Measurements from ENCODE around the gene HAUS3.
"Not testable (repeated sequence)": the region's sequence is repeated elsewhere in the genome, so short reads cannot be mapped to it uniquely, and the experiment has no call there.

Gene HAUS3

DNA sequence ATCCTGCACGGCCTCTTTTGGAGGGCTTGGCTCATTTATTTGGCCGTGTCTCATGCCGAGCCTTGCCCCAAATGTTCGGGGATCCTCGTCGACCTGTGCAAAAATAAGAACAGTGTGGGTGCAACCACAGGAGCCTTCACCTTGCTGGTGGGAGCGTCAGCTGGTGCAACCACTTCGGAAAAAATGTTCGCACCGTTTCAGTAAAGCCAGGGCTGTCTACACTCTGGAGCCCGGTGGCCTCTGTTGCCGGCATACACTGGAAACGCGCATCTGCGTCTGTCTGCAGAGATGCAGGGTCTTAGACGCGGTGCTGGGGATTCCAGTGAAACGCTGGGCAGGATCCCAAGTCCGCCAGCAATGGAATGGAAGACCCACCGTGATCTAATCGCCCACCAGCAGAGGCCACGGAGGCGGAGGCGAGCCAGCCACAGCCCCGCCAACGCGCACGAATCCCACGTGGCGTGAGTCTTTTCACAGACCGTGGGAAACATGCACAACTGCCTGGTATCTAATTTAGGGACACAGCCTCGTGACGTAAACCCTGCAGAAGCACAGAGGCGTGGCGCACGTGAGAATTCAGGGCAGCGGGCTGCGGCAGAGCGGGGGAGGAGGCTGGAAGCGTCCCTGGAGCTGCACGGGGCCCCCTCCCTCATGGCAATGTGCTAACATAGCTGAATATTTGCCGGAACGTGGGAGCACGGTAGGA, 33.8 kb upstream of the HAUS3 start:
- DNase-seq (ENCODE audit: low read depth) = no peak

DNA sequence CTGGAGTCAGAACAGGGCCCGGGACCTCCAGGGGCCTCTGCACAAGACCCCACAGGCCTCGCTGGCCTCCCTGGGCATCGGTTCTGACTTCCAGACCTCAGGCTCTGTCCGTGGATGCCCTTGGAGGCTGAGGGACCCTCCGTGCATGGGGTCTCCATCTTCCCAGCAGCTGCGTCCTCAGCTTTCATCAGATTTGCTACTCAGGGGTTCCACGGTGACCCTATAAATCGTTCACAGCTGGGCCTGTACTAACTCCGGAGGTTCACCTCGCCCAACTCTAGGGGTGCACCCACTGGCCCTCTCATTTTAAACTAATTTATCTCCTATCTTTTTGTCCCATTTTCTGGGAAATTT, 33.1 kb upstream of the HAUS3 start:
- not testable (repeated sequence) for DNase-seq (ENCODE audit: low read depth)

DNA sequence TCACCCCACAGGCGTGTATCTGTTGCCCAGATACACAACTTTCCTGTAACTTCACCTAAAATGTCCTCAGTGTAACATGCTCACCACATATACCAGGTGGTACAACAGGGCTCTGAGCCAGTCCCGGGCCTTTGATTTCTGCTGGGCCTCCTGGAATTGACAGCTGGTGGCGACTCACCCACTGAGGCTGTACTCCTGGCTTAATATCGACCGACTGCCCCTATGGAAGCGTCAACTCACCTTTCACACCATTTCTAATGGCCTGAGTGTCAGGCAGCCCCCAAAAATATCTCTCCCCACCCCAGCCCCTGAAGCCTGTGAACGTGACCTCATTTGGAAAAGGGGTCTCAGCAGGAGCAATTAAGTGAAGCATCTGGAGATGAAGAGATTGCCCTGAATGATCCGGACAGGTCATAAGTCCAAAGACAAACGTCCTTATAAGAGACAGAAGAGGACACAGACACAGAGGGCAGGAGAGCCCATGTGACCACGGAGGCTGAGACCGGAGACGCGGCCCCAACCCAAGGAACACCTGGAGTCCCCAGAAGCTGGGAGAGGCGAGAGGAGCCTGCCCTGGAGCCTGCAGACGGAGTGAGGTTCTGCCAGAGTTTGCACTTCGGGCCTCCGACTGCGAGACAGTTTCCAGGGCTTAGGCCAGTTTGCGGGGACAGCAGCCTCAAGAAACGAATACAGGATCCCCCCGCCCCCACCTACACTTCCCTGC, 32.6 kb upstream of the HAUS3 start:
- DNase-seq (ENCODE audit: low read depth) = no peak

DNA sequence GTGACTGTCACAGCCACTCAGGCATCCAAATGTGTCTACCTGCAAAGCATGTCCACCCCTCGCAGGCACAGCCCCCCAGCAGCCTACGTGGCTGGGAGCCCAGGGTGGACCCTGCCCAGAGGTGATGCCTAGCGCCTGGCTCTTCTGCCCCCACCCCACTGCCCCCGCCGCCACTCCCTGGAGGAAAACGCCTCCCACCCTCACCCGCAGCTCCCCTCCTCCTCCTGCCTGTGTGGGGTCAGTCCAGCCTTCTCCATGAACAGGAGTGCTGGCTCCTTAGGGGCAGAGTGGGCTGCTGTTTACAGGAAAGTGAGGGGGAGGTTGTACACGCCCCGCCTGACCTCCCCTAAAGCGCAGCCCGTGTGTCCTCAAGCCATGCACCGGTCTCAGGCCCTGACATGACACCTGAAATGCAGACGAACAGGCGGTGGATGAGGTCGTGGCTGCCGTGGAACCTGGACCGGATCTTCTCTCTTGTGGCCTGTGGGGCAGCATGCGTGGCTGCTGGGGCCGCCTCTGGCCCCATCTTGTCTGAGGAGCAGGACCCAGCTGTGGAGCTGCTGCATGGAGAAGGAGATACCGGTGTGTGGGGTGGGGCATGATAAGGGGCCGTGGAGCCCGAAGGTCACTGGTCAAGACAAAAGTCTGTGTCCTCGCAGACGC, 31.9 kb upstream of the HAUS3 start:
- DNase-seq (ENCODE audit: low read depth) = no peak

DNA sequence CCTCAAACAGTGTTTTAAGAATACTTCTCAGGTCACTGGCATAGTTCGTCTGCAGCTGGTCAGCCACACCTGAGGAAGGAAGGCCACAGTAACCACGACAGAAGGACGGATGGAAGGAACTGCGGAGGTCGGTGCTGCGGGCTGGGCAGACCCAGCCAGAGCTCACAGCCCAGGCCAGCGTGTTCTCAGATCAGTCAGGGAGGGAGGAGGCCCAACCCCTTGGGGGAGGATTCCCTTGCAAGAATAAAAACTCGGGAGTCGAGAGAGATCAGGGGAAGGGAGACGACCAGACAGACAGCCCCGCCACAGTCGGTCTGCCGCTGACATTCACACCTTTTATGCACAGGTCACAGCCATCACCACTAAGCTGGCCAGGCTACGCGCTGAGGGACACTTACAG, 31.3 kb upstream of the HAUS3 start:
- no peak for DNase-seq (ENCODE audit: low read depth)

DNA sequence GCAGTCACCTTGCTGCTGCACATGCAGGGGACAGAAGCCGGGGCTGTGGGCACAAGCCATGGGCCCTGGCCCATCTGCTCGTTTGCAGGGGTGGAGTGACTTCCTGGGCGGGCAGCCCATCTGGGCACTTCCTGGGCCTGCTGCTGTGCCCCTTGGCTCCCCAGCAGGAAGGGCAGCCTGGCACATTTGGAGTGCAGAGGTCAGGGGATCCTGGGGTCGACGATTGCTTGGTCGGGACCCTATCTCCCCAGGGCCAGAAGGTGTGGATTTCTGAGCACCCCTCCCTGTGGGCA, 30.9 kb upstream of the HAUS3 start:
- no peak for DNase-seq (ENCODE audit: low read depth)

DNA sequence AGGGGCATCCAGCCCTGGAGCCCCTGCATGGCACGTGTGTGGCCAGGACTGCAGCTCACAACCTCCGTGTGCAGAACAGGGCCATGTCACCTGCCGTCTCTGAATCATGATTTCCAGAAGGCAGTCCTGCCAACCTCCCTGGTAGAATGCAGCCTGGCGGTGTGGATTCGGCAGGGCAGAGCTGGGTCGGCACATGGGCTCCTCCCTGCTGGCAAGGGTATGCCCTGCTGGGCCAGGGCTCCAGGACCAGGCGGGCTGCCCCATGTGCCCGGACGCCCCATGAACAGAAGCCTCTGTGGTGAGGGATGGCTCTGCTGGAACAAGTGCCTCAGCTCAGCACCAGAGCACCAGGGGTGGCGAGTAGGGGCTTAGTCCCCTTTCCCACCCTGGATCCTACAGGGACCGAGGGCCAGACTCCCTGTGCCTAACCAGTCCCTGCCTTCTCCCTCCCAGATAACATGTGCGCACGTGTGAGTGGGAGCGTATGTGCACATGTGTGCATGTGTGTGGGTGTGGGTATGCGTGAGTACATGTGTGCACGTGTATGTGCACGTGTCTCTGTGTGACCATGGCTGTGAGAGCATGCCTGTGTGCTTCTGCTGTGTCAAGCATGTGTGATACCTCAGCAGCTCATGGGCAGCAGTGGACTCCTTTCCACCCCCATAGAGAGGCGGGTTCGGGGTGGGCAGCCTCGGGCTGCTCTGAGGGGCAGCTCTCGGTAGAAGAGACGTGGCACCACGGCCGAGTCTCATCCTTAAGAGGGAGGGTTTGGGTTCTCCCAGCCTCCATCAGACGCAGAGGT, 30.3 kb upstream of the HAUS3 start:
- no peak for DNase-seq (ENCODE audit: low read depth)

DNA sequence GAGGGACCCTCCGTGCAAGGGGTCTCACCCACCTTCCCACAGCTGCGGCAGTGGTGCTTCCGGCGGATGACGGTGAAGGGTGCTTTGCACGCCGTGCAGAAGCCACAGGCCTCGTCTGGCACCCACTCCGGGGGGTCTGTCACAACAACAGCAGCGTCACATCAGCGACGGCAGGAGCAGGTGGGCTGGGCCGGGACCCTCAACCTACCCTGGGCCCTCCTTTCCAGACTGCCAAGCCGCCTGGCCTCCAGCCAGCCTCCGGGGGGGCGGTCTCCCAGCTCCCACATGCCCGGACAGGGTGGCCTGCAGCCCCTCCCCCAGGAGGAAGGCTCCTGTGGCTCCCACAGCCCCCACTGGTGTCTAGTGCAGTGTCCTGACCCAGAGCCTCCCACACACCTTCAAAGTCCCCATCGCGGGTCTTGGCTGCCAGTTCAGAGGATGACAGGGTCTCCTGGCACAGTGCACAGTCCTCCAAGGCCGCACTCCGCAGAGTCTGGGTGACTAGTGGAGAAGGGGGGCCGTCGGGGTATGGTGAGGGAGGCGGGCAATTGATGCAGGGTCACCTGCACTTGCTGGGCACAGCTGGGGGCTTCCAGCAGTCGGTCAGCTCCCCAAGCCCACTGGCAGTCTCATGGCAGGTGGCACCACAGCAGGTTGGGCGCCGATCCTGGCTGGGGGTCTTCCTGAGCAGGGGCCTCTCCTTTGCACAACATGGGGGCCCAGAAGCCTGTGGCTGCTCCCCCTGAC, 29.5 kb upstream of the HAUS3 start:
- DNase-seq (ENCODE audit: low read depth) = no peak

DNA sequence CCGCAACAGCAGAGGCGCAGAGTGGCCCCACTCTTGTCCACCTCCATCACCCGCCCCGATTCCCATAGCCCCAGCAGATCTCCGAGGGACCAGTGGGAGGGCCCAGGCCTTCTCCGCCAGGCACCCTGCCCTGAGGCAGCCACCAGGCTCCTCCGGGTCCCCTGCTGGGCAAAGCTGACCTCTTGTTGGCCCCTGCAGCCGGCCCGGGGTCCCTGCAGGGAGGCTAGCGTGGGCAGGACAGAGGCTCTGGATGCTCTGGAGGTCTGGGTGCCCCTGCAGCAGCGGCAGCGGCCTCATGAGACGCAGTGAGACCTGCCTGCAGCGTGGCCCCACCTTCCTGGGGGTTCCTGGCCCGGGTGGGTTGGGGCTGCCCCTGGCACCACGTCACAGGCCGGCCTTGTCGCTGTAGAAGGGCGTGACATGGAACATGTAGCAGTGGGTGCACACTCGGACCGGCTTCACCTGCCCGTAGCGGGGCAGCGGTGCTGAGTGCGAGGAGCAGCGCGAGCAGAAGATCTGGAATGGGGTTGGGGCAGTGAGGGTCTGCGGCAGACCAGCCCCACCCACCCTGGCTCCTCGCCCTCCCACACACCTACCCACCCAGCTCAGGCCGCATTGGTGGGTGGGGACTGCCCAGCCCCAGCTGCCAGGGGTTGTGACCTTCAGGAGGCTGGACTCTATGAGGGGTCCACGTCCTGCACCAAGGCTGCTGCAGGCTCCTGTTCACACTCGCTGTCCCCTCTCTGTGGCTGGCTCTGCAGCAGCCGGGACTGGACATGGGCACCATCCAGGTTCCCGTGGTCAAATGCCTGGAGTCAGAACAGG, 28.6 kb upstream of the HAUS3 start:
- no peak for DNase-seq (ENCODE audit: low read depth)

DNA sequence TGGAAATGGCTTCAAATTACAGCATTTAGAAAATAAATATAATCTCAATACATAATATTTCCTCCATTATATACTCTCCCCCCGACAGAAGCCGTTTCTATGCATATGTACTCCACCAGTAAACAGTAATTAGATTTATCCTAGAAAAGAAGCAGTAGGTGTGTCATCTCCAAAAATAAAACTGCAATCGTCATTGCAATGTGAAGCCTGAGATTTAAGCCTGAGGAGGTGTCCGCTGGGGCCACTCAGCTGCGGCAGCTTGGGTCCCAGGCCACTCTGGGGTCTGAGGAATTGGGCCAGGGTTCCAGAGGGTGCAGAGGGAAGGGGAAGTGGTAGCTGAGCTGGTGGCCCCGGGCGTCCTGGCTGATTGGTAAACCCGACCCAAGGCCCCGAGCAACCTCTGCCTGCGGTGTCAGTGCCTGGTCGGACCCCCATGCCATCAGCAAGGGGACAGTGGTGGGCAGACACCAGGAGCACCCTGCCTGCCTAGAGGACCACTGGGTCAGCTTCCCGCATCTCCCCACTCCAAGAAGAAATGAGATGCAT, 27.8 kb upstream of the HAUS3 start:
- DNase-seq (ENCODE audit: low read depth) = no peak

DNA sequence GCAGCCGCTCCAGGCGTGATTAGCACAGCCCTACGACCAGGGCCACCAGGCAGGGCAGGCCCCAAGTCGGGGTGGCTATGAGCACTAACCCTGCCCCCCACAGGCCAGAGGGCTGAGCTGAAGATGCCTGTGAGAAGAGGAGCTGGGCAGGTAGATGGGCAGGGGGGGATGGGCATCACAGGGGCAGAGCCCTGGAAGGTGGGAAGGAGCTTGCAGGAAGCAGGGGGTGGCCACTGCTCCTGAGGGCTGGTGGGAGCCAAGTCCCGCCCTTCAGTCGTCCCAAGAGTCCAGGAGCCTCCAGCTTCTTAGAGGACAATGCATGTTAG, 27.2 kb upstream of the HAUS3 start:
- DNase-seq (ENCODE audit: low read depth) = no peak

DNA sequence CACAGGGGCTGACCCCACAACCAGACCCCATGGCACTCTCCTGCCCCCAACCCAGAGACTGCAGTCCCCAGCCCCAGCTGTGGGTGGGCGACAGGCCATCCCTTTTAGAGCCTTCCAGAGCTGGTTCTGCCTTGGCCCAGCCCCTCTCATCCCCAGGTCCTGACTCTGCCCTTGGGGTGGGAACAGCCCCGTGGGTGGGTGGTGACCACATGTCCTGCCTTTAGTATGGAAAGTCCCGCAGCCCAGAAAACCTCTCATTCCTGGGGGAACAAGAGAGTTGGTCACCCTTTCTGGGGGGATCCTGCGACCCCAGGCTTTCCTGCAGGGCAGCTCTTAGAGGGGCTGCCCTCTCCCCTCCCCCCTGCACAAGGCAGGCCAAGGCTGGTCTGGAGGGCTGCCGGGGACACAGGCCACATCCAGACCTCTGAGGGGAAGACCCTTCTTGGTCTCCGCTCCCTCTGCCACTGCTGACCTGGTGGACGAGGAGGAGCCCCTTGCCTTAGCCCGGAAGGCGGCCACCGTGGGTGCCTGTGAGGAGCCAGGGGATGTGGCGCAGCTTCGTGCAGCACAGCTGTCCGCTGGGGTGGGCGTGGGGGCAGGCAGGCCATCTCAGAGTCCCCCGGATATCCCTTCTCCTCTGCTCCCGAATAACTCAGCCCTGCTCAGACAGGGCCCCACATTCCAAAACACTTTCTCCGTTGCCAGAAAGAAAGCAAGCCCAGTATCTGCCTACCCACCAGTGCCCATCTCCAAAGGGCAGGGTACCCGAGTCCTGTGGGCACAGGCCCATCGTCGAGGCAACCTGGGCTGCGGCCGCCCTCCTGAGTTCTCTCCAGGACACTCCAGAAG, 26.7 kb upstream of the HAUS3 start:
- DNase-seq (ENCODE audit: low read depth) = no peak

DNA sequence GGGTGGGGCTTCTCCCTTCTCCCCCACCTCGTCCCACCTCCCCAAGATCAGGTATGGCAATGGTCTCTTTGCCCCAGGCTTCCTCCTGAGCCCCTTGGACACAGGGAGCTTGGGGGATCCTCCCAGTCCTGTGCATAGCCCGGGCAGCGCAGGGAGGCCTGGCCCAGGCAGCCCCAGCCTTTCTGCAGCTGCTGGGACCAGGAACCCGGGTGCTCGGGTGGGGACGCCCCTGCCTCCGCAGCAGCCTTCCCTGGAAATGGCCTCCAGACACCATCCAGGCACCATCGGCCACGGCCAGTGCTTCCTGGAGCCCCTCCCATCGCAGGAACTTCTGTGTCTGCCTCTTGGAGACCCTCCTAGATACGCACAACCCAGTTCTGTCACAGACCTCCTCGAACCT, 25.9 kb upstream of the HAUS3 start:
- DNase-seq (ENCODE audit: low read depth) = no peak

DNA sequence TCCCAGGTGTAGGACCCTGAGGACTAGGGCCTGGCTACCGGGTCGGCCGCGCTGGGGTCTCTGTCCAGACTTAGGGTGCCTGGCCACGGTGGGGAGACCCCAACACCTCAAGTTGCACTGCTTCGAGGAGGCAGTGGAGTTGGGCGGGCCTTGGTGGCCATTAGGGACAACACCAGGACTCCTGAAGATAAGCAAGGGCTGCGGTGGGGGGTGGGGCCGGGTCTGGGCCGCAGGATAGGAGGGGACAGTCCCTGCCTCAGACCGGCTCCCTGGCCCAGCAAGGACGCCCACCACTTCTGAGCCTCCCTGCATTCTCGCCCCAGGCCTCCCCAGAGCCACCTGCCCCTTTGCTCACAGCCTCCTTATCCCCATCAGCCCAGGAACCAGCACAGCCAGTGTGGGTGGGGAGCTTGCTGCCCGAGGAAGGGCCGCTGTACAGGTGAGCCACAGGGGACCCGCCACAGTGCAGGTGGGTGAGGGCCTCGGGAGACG, 25.4 kb upstream of the HAUS3 start:
- DNase-seq (ENCODE audit: low read depth) = no peak

DNA sequence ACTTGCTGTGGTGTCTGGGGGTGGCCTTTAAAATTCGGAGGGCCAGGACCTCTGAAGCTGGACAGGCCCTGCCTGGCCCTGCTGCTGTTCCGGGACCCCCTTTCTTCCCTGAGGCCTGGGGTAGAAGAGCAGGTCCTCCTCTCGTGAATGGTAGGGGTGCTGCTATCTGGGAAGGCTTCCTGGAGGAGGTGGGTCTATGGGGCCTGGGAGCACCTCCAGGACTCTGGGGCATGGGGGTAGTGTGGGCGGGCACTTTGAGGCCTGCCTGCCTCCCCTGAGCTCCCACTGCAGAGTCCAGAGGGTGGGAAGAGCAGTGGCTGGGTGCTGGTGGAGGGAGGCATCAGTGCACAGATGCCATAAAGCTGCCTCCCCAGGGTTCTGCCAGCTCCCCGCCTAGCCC, 24.9 kb upstream of the HAUS3 start:
- no peak for DNase-seq (ENCODE audit: low read depth)

DNA sequence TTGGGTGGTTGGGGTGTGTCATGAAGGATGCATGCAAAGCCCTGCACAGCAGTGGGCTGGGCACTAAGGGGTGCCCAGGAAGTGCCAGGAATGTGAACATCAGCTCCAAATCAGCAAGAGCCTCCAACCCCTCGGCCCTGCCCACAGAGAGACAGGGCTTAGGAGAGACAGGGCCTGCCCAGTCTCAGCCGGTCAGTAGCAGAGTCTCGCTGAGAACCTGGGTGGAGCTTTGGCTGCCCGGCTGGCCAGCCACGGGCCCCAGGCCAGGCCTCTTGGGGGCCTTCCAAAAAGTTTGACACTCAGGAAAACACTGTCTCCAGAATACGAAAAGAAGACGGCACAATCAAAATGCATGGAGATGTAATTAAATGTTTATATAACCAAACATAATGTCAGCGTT, 24.3 kb upstream of the HAUS3 start:
- peak; percentile 19 for DNase-seq (ENCODE audit: low read depth)

DNA sequence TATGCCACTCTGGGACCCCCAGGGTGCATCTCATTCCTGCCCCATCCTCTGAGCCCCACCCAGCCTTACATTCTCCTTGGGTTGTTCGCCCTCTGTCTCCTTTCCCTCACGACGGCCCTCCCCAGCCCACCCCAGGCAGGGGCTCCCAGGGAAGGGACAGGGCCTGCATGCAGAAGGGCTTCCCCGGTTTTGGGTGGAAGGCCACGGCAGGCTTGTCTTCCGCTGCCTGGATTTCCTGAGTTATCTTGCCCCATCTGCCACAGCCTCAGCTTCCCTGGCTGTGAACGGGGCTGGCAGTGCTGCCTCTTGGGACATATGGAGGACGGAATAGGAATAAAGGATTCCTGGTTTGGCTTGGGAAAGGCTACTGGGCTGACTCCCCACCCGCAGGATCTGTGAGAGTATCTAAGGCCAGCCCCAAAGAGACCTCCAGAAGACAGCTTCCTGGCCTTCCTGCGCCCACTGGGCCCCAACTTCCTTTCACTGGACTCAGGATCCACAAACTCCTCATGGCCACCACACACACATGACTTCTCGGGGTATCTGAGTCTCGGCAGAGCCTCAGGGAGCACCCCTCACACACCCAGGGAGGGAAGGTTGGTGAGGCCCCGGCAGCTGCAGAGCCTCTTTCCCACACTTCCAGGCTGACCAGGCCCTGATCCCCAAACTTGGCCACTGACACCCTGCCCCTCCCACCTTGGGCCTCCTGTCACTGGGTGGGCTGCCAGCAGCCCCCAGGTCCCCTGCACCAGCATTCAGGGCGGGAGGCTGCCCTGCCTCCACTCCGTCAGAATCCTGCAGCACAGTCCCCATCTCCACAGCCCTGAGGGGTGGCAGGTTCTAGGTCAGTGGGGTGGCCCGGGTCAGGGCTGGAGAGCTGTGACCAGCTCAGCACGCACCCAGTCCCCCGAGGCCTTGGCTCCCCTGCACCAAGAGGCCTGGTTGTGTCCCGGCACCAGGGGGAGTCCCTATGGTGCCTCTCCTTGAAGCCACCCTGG, 23.5 kb upstream of the HAUS3 start:
- no peak for DNase-seq (ENCODE audit: low read depth)

DNA sequence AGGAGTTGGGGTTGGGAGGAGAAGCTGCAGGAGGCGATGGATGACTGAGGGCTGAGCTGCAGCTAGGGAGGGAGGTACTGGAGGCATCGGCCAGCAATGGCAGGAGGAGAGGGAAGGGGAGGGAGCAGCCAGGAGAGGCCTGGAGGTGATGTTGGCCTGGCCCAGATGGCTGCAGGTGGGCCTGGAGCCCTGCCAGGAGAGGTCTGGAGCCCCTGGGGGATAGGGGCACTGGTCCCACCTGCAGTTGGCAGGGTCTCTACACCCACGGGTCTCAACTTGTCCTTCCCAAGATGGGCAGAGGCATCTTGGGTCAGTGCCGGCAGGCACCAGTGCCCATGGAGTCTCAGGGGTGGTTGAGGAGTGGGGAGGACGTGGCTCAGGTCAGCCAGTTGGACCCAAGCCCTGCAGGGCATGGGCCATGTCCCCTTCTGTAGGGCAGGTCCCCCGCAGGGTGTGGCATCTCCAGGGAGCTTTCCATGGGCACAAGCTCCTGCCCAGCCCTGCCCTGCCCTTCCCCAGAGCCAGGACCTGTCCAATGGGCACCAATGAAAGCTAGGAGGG, 22.6 kb upstream of the HAUS3 start:
- DNase-seq (ENCODE audit: low read depth) = no peak
